HG02759 (cell line): ENCODE data around the gene DNM1.
A peak's percentile ranks its signal among the peaks of the same experiment; 100 is the strongest.

ENCODE experiments used
- ATAC-seq: cut with Tn5 transposase; IDR thresholded peaks from one replicate; pipeline ENCODE4 v1.9.1; 2021; ENCODE audit warnings: mild to moderate bottlenecking, moderate library complexity; ENCODE audit not compliant: unreplicated experiment

DNM1 gene

GRCh38 chr9:128249908-128250838 is 47.0 kb downstream of the DNM1 start:
- ATAC-seq: peak; percentile 81

GRCh38 chr9:128250839-128251731 is 47.9 kb downstream of the DNM1 start:
- ATAC-seq: peak; percentile 18

GRCh38 chr9:128251732-128252100 is 48.5 kb downstream of the DNM1 start:
- ATAC-seq: no peak

GRCh38 chr9:128252317-128253139 is 49.3 kb downstream of the DNM1 start:
- no peak for ATAC-seq

- ATAC-seq: no peak
Measured at GRCh38 chr9:128253140-128253990, 50.2 kb downstream of the DNM1 start.

GRCh38 chr9:128253991-128254346 is 50.8 kb downstream of the DNM1 start:
- ATAC-seq: no peak

- no peak for ATAC-seq
Measured at GRCh38 chr9:128254362-128254761, 51.2 kb downstream of the DNM1 start.

- ATAC-seq: no peak
Measured at GRCh38 chr9:128254855-128255759, 51.9 kb downstream of the DNM1 start.

- no peak for ATAC-seq
Measured at GRCh38 chr9:128257086-128257825, 54.1 kb downstream of the DNM1 start.

GRCh38 chr9:128257907-128258306 is 54.7 kb downstream of the DNM1 start:
- ATAC-seq: no peak

GRCh38 chr9:128258326-128258725 is 55.1 kb downstream of the DNM1 start:
- no peak for ATAC-seq

GRCh38 chr9:128259156-128259555 is 56.0 kb downstream of the DNM1 start:
- ATAC-seq: no peak

- no peak for ATAC-seq
Measured at GRCh38 chr9:128260340-128260739, 57.2 kb downstream of the DNM1 start.

GRCh38 chr9:128262687-128263086 is 59.5 kb downstream of the DNM1 start:
- ATAC-seq: no peak

GRCh38 chr9:128265348-128265847 is 62.2 kb downstream of the DNM1 start:
- ATAC-seq: no peak

- no peak for ATAC-seq
Measured at GRCh38 chr9:128266868-128267590, 63.9 kb downstream of the DNM1 start.

- ATAC-seq: no peak
Measured at GRCh38 chr9:128271112-128271511, 67.9 kb downstream of the DNM1 start.
